ENCODE measurements around the gene LHFPL3. TPM values are rescaled to one million over a fixed set of nuclear protein-coding genes. Genes with fewer than 3 reads are reported as not detected.

Gene LHFPL3
- total and polyA plus RNA-seq, 2 experiments from 2014 or later = 0.24 TPM; not detected in 1

DNA sequence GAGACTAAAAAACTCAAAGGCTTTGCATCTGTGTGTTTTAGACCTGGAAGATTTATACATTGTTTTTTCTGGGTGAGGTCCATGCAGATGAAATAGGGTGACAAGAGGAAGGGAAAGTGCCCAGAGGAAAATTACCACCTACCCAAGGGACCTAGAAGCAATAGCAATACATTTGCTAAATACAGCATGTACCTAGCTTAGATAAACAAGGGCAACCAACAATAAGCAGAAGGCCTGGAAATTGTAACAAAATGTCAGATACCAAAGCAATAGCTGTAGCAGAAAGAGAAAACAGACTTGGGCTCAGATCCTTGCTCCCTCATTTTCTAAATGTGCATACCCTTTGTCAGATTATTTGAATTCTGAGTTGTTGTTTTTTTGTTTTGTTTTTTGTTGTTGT, 367.2 kb downstream of the LHFPL3 start:
- no peaks in the 10 kb centered on the region for H3K4me1 Mint-ChIP-seq
- TF ChIP-seq CTCF (conservative IDR thresholded peaks at IDR 0.05; ENCODE audit: low read depth in 2 of 2) (no peak), ZNF114 (CRISPR knock-in tag; IDR thresholded peaks at IDR 0.05) (no peak), EZH2phosphoT487 (IDR thresholded peaks at IDR 0.05; ENCODE audit: unreplicated experiment) (no peak), POLR2AphosphoS5 (IDR thresholded peaks at IDR 0.05; ENCODE audit: low read depth) (no peak), JUNB (IDR thresholded peaks at IDR 0.05; ENCODE audit: unreplicated experiment) (no peak)
- TF ChIP-seq, protein P1, sequence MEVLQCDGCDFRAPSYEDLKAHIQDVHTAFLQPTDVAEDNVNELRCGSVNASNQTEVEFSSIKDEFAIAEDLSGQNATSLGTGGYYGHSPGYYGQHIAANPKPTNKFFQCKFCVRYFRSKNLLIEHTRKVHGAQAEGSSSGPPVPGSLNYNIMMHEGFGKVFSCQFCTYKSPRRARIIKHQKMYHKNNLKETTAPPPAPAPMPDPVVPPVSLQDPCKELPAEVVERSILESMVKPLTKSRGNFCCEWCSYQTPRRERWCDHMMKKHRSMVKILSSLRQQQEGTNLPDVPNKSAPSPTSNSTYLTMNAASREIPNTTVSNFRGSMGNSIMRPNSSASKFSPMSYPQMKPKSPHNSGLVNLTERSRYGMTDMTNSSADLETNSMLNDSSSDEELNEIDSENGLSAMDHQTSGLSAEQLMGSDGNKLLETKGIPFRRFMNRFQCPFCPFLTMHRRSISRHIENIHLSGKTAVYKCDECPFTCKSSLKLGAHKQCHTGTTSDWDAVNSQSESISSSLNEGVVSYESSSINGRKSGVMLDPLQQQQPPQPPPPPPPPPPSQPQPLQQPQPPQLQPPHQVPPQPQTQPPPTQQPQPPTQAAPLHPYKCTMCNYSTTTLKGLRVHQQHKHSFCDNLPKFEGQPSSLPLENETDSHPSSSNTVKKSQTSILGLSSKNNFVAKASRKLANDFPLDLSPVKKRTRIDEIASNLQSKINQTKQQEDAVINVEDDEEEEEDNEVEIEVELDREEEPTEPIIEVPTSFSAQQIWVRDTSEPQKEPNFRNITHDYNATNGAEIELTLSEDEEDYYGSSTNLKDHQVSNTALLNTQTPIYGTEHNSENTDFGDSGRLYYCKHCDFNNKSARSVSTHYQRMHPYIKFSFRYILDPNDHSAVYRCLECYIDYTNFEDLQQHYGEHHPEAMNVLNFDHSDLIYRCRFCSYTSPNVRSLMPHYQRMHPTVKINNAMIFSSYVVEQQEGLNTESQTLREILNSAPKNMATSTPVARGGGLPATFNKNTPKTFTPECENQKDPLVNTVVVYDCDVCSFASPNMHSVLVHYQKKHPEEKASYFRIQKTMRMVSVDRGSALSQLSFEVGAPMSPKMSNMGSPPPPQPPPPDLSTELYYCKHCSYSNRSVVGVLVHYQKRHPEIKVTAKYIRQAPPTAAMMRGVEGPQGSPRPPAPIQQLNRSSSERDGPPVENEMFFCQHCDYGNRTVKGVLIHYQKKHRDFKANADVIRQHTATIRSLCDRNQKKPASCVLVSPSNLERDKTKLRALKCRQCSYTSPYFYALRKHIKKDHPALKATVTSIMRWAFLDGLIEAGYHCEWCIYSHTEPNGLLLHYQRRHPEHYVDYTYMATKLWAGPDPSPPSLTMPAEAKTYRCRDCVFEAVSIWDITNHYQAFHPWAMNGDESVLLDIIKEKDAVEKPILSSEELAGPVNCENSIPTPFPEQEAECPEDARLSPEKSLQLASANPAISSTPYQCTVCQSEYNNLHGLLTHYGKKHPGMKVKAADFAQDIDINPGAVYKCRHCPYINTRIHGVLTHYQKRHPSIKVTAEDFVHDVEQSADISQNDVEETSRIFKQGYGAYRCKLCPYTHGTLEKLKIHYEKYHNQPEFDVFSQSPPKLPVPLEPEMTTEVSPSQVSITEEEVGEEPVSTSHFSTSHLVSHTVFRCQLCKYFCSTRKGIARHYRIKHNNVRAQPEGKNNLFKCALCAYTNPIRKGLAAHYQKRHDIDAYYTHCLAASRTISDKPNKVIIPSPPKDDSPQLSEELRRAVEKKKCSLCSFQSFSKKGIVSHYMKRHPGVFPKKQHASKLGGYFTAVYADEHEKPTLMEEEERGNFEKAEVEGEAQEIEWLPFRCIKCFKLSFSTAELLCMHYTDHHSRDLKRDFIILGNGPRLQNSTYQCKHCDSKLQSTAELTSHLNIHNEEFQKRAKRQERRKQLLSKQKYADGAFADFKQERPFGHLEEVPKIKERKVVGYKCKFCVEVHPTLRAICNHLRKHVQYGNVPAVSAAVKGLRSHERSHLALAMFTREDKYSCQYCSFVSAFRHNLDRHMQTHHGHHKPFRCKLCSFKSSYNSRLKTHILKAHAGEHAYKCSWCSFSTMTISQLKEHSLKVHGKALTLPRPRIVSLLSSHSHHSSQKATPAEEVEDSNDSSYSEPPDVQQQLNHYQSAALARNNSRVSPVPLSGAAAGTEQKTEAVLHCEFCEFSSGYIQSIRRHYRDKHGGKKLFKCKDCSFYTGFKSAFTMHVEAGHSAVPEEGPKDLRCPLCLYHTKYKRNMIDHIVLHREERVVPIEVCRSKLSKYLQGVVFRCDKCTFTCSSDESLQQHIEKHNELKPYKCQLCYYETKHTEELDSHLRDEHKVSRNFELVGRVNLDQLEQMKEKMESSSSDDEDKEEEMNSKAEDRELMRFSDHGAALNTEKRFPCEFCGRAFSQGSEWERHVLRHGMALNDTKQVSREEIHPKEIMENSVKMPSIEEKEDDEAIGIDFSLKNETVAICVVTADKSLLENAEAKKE (CRISPR knock-in tag; IDR thresholded peaks at IDR 0.05) = no peak
- H3K9me3 Mint-ChIP-seq = peaks cover 16% of the 10 kb centered on the region
- Histone ChIP-seq H3K27me3 (ENCODE audit: insufficient read depth) (no peaks in the 10 kb centered on the region), H3K79me2 (replicated peaks; ENCODE audit: insufficient read depth) (no peaks in the 10 kb centered on the region), H3K4me2 (no peak overlapping the region), H3K36me3 (ENCODE audit: insufficient read depth) (no peaks in the 10 kb centered on the region), H3K27ac (ENCODE audit: low read depth) (no peak overlapping the region), H3K4me3 (no peak overlapping the region), H4K20me1 (replicated peaks; ENCODE audit: insufficient read depth) (no peaks in the 10 kb centered on the region), H3K9me2 (ENCODE audit: insufficient read depth) (peaks cover 12% of the 10 kb centered on the region; the same call in 1 of the 2 replicates), H3F3A (replicated peaks; ENCODE audit: low read depth) (no peaks in the 10 kb centered on the region), H2AFZ (no peak overlapping the region), H3K4me1 (ENCODE audit: insufficient read depth) (no peaks in the 10 kb centered on the region)
- H3K27ac Mint-ChIP-seq = no peak overlapping the region
- H3K4me3 Mint-ChIP-seq = no peak overlapping the region
- ATAC-seq = no peak
- no peaks in the 10 kb centered on the region for H3K27me3 Mint-ChIP-seq (ENCODE audit: insufficient read depth, low read depth, poor library complexity)
- DNase-seq (ENCODE audit: low spot score) = no peak
- peaks cover 6% of the 10 kb centered on the region; the same call in 2 of the 3 replicates for H3K36me3 Mint-ChIP-seq (ENCODE audit: low read depth)
